H1 (cell line): ENCODE data around the gene ITLN1. TPM values are rescaled to one million over a fixed set of nuclear protein-coding genes. Genes with fewer than 3 reads are reported as not detected.

ENCODE experiments used
- CTCF ChIA-PET: fragments of 300-600 bp; sonication (Branson Sonifier 250); formaldehyde crosslinking; loops from one replicate; lab custom pipeline; 2021; ENCODE audit not compliant: partially characterized antibody; lab: Charles Lee
- POLR2A ChIA-PET: fragments of 300-600 bp; sonication (Branson Sonifier 250); formaldehyde crosslinking; loops from one replicate; lab custom pipeline; 2021; ENCODE audit warnings: inconsistent platforms; ENCODE audit not compliant: partially characterized antibody; lab: Charles Lee
- DNase-seq, 2 experiments: peaks; one replicate each; pipeline versions ENCODE4 v3.0.0 to v3.0.0-alpha.2; 2010 to 2022; ENCODE audit warnings: low spot score in 2 of 2, low read depth in 1 of 2, mixed read lengths in 1 of 2
- FAIRE-seq: peaks from 2 replicates; lab custom pipeline; 2011; peaks lifted over from hg19 to GRCh38; lab: Jason Lieb, UNC
- H2AFZ ChIP-seq: 2 replicates; pipeline ENCODE4 v1.8.1; 2012; ENCODE audit warnings: low read length, inconsistent platforms
- H2AK5ac ChIP-seq: 2 replicates; pipeline ENCODE4 v1.6.1; 2013; ENCODE audit warnings: low read depth, low read length
- H2BK120ac ChIP-seq: replicated peaks from 2 replicates; pipeline ENCODE3; 2013; ENCODE audit warnings: low read depth, low read length, inconsistent platforms
- H2BK12ac ChIP-seq: 2 replicates; pipeline ENCODE4 v1.6.1; 2013; ENCODE audit warnings: low read depth, low read length
- H2BK15ac ChIP-seq: 2 replicates; pipeline ENCODE4 v1.6.1; 2013; ENCODE audit warnings: low read length
- H2BK20ac ChIP-seq: 2 replicates; pipeline ENCODE4 v1.6.1; 2013; ENCODE audit warnings: low read length
- H2BK5ac ChIP-seq: 2 replicates; pipeline ENCODE4 v1.6.1; 2013; ENCODE audit warnings: low read depth, low read length
- H3K14ac ChIP-seq: 2 replicates; pipeline ENCODE4 v1.6.1; 2013; ENCODE audit warnings: inconsistent platforms; ENCODE audit not compliant: insufficient read length
- H3K18ac ChIP-seq: 2 replicates; pipeline ENCODE4 v1.6.1; 2013; ENCODE audit warnings: low read length; ENCODE audit errors: extremely low read depth
- H3K23ac ChIP-seq: 2 replicates; pipeline ENCODE4 v1.6.1; 2013; ENCODE audit warnings: inconsistent platforms; ENCODE audit not compliant: insufficient read length
- H3K23me2 ChIP-seq: 2 replicates; pipeline ENCODE4 v1.6.1; 2013; ENCODE audit warnings: low read depth, low read length
- H3K27ac ChIP-seq: 2 replicates; pipeline ENCODE4 v1.6.1; 2011; ENCODE audit warnings: low read depth, low read length, inconsistent platforms
- H3K27me3 ChIP-seq, 4 experiments: replicated peaks in 1 of 4; 1 replicate in 1 of 4; 2 replicates in 3 of 4; pipeline versions ENCODE4 v1.6.1 to v1.8.1; 2011 to 2013; ENCODE audit warnings: low read length in 3 of 4, mild to moderate bottlenecking in 3 of 4, inconsistent platforms in 2 of 4, mixed read lengths in 2 of 4, moderate library complexity in 1 of 4; ENCODE audit not compliant: control insufficient read depth in 3 of 4, insufficient read depth in 3 of 4; ENCODE audit errors: extremely low read depth in 1 of 4
- H3K36me3 ChIP-seq, 4 experiments: 2 replicates each; pipeline versions ENCODE4 v1.6.1 to v1.8.1; 2011 to 2013; ENCODE audit warnings: mild to moderate bottlenecking in 4 of 4, low read length in 3 of 4, moderate library complexity in 2 of 4, control low read depth in 1 of 4, inconsistent platforms in 1 of 4; ENCODE audit not compliant: insufficient read depth in 4 of 4, control insufficient read depth in 2 of 4
- H3K4ac ChIP-seq: replicated peaks from 2 replicates; pipeline ENCODE3; 2013; ENCODE audit warnings: low read length, low read depth, mixed read lengths, inconsistent platforms; ENCODE audit not compliant: insufficient read length
- H3K4me1 ChIP-seq, 4 experiments: replicated peaks in 1 of 4; 1 replicate in 1 of 4; 2 replicates in 3 of 4; pipeline versions ENCODE4 v1.6.1 to v1.8.1; 2011 to 2013; ENCODE audit warnings: low read length in 3 of 4, inconsistent platforms in 2 of 4, mixed read lengths in 1 of 4; ENCODE audit not compliant: insufficient read depth in 4 of 4, control insufficient read depth in 3 of 4
- H3K4me2 ChIP-seq, 2 experiments: 2 replicates each; pipeline versions ENCODE4 v1.6.1 to v1.8.1; 2011 to 2013; ENCODE audit warnings: low read depth in 2 of 2, low read length in 2 of 2, control low read depth in 1 of 2, inconsistent platforms in 1 of 2, mild to moderate bottlenecking in 1 of 2; ENCODE audit not compliant: insufficient read depth in 1 of 2
- H3K4me3 ChIP-seq, 4 experiments: fragments of 200-600, 300-600 bp in 1 of 4; sonication (generic), shearing (Covaris generic), sonication (Bioruptor Twin) in 1 of 4; 2 replicates each; pipeline versions ENCODE4 v1.5.1 to v1.8.1; 2011 to 2016; ENCODE audit warnings: low read length in 4 of 4, low read depth in 3 of 4, control low read depth in 2 of 4, inconsistent platforms in 2 of 4, mild to moderate bottlenecking in 2 of 4, mixed read lengths in 1 of 4, moderate library complexity in 1 of 4; ENCODE audit not compliant: insufficient read depth in 2 of 4; ENCODE audit errors: extremely low read depth in 1 of 4
- H3K56ac ChIP-seq: replicated peaks from 2 replicates; pipeline ENCODE3; 2013; ENCODE audit warnings: low read depth, mild to moderate bottlenecking, mixed read lengths, low read length, inconsistent platforms; ENCODE audit not compliant: insufficient read length
- H3K79me1 ChIP-seq: 2 replicates; pipeline ENCODE4 v1.6.1; 2013; ENCODE audit warnings: low read depth, low read length, control low read depth
- H3K79me2 ChIP-seq, 2 experiments: 2 replicates each; pipeline versions ENCODE4 v1.6.1 to v1.8.1; 2012 to 2013; ENCODE audit warnings: low read length in 2 of 2, mild to moderate bottlenecking in 2 of 2, inconsistent platforms in 1 of 2; ENCODE audit not compliant: insufficient read depth in 2 of 2, control insufficient read depth in 1 of 2
- H3K9ac ChIP-seq, 4 experiments: replicated peaks in 1 of 4; 1 replicate in 1 of 4; 2 replicates in 3 of 4; pipeline versions ENCODE4 v1.6.1 to v1.8.1; 2011 to 2013; ENCODE audit warnings: low read depth in 3 of 4, low read length in 3 of 4, control low read depth in 2 of 4, mild to moderate bottlenecking in 2 of 4, moderate library complexity in 2 of 4, inconsistent platforms in 1 of 4; ENCODE audit errors: extremely low read depth in 1 of 4
- H3K9me3 ChIP-seq, 2 experiments: 2 replicates each; pipeline versions ENCODE4 v1.6.1 to v1.8.1; 2012 to 2013; ENCODE audit warnings: mild to moderate bottlenecking in 2 of 2, moderate library complexity in 2 of 2, control low read depth in 1 of 2, inconsistent platforms in 1 of 2, low read depth in 1 of 2, low read length in 1 of 2, mixed read lengths in 1 of 2; ENCODE audit not compliant: insufficient read depth in 2 of 2
- H4K20me1 ChIP-seq, 2 experiments: replicated peaks in 1 of 2; 2 replicates each; pipeline versions ENCODE3 to v1.8.1; 2011 to 2013; ENCODE audit warnings: inconsistent platforms in 2 of 2, low read length in 2 of 2, mild to moderate bottlenecking in 1 of 2; ENCODE audit not compliant: insufficient read depth in 2 of 2, control insufficient read depth in 1 of 2
- H4K5ac ChIP-seq: 2 replicates; pipeline ENCODE4 v1.6.1; 2013; ENCODE audit warnings: low read length, low read depth, mixed read lengths, inconsistent platforms; ENCODE audit not compliant: insufficient read length
- H4K8ac ChIP-seq: 2 replicates; pipeline ENCODE4 v1.8.0; 2013; ENCODE audit warnings: mild to moderate bottlenecking, moderate library complexity, low read length, inconsistent platforms; ENCODE audit not compliant: insufficient read depth; ENCODE audit errors: extremely low read depth
- H4K91ac ChIP-seq: replicated peaks from 2 replicates; pipeline ENCODE3; 2013; ENCODE audit warnings: low read length, mixed read lengths, inconsistent platforms; ENCODE audit not compliant: insufficient read length
- BACH1 ChIP-seq: IDR thresholded peaks from 2 replicates; pipeline ENCODE4 v1.6.1; 2012; ENCODE audit warnings: low read length, improper control_type of control experiment
- CHD1 ChIP-seq: IDR thresholded peaks from 2 replicates; pipeline ENCODE4 v1.6.1; 2012; ENCODE audit warnings: low read depth, low read length, improper control_type of control experiment
- CREB1 ChIP-seq: IDR thresholded peaks from 2 replicates; pipeline ENCODE4 v1.6.1; 2012; ENCODE audit warnings: inconsistent platforms
- CTCF ChIP-seq, 3 experiments: IDR thresholded peaks; 1 replicate in 2 of 3; 2 replicates in 1 of 3; pipeline versions ENCODE4 v1.5.1 to v1.6.1; 2011; ENCODE audit warnings: low read length in 3 of 3, mild to moderate bottlenecking in 3 of 3, inconsistent platforms in 2 of 3, low read depth in 1 of 3, moderate library complexity in 1 of 3; ENCODE audit not compliant: insufficient read depth in 1 of 3; ENCODE audit errors: control extremely low read depth in 1 of 3
- EGR1 ChIP-seq: IDR thresholded peaks from 2 replicates; pipeline ENCODE4 v1.6.1; 2011; ENCODE audit warnings: low read depth, low read length, borderline replicate concordance
- GABPA ChIP-seq: IDR thresholded peaks from 2 replicates; pipeline ENCODE4 v1.6.1; 2011; ENCODE audit warnings: mild to moderate bottlenecking, low read length, moderate library complexity, borderline replicate concordance; ENCODE audit not compliant: insufficient read depth
- KDM4A ChIP-seq: IDR thresholded peaks from one replicate; pipeline ENCODE4 v1.7.1; 2012; ENCODE audit warnings: low read depth, mild to moderate bottlenecking, moderate library complexity, low read length, inconsistent platforms; ENCODE audit not compliant: severe bottlenecking
- MAFK ChIP-seq: IDR thresholded peaks from 2 replicates; pipeline ENCODE4 v1.6.1; 2012; ENCODE audit warnings: low read depth, mild to moderate bottlenecking, improper control_type of control experiment, low read length
- POLR2AphosphoS5 ChIP-seq: IDR thresholded peaks from 2 replicates; pipeline ENCODE4 v1.6.1; 2011; ENCODE audit warnings: low read depth, low read length
- POU5F1 ChIP-seq: IDR thresholded peaks from 2 replicates; pipeline ENCODE4 v1.6.1; 2011; ENCODE audit warnings: low read depth, mild to moderate bottlenecking, low read length, moderate library complexity
- RNF2 ChIP-seq: fragments of 200-900, 300-1000 bp; sonication (generic); IDR thresholded peaks from 2 replicates; pipeline ENCODE4 v1.7.1; 2016; ENCODE audit warnings: borderline replicate concordance, low read depth, mild to moderate bottlenecking, antibody characterized with exemption, low read length; ENCODE audit not compliant: poor library complexity, severe bottlenecking; ENCODE audit errors: missing control alignments
- SP1 ChIP-seq: IDR thresholded peaks from 2 replicates; pipeline ENCODE4 v1.6.1; 2011; ENCODE audit warnings: low read depth, low read length
- SP2 ChIP-seq: IDR thresholded peaks from 2 replicates; pipeline ENCODE4 v1.6.1; 2012; ENCODE audit warnings: mild to moderate bottlenecking, low read length, inconsistent platforms
- WGBS, 2 experiments: shearing (Covaris generic) in 1 of 2; methylation state at CpG; one replicate each; pipeline versions ENCODE4 v1.1.6 to v1.1.7; 2013 to 2015; ENCODE audit warnings: low lambda C conversion rate in 2 of 2, mixed read lengths in 2 of 2, inconsistent platforms in 1 of 2, low coverage in 1 of 2, missing lambda C conversion rate in 1 of 2; ENCODE audit not compliant: insufficient replicate concordance in 2 of 2, insufficient coverage in 1 of 2, insufficient read length in 1 of 2; ENCODE audit errors: extremely low coverage in 1 of 2, missing lambda C conversion rate in 1 of 2; 5-methylcytosine and 5-hydroxymethylcytosine counted together
- polyA plus RNA-seq, 7 experiments: library from polyadenylated mRNA; depleted of rRNA in 3 of 7; stranded (reverse) in 5 of 7; unstranded in 2 of 7; fragments of >200 nt in 5 of 7; fragments of 200-250 nt in 2 of 7; gene quantifications; 1 replicate in 5 of 7; 2 replicates in 1 of 7; 4 replicates in 1 of 7; pipeline versions ENCODE4 v1.2.1 to v1.2.3, GENCODE V29; 2011 to 2013; ENCODE audit warnings: missing spikeins in 2 of 7, mixed read lengths in 2 of 7
- total RNA-seq: library from RNA; stranded (reverse); fragmentation: NEBNext Ultra II Directional; extraction: Animal tissue kit (Norgen Biotek cat#: 25700); gene quantifications from 2 replicates; pipeline ENCODE4 v1.2.1, GENCODE V29; 2021

Gene ITLN1
- total and polyA plus RNA-seq, 2 of the 8 experiments (the other 6 are each of a cell fraction or from before 2014, with no cell fraction given), result not detected

DNA sequence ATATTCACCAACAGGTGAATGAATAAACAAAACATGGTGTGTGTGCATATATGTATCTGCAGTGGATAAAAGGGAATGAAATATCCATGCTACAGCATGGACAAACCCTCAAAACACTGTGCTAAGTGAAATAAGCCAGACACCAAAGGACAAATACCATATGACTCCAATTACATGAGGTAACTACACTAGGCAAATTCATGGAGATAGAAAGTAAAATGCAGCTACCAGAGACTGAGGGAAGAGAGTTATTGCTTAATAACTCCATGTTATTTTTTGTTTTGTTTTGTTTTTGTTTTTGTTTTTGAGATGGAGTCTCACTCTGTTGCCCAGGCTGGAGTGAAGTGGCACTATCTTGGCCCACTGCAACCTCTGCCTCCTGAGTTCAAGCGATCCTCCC is 2.4 kb downstream of the ITLN1 start:
- Histone ChIP-seq H2BK15ac (no peak overlapping the region), H2BK12ac (no peak overlapping the region), H4K5ac (no peak overlapping the region), H3K27ac (no peak overlapping the region), H3K4ac (no peak overlapping the region), H3K4me2 (no peak overlapping the region), H3K23me2 (no peaks in the 10 kb centered on the region), H4K20me1 (no peaks in the 10 kb centered on the region), H2AFZ (no peak overlapping the region), H2BK5ac (no peak overlapping the region), H3K4me3 (no peak overlapping the region), H3K4me1 (no peaks in the 10 kb centered on the region), H3K56ac (no peak overlapping the region), H4K8ac (no peak overlapping the region), H3K18ac (no peak overlapping the region), H3K9ac (no peak overlapping the region), H2AK5ac (no peak overlapping the region), H3K14ac (no peak overlapping the region), H4K91ac (no peak overlapping the region), H3K36me3 (no peaks in the 10 kb centered on the region), H2BK120ac (no peak overlapping the region), H2BK20ac (no peak overlapping the region), H3K79me1 (no peaks in the 10 kb centered on the region), H3K27me3 (no peaks in the 10 kb centered on the region), H3K23ac (no peak overlapping the region), H3K79me2 (no peaks in the 10 kb centered on the region), H3K9me3 (no peaks in the 10 kb centered on the region)
- 79% methylated on average over 1 of the region's 1 CpG; no CpG with 5 or more reads in 1 of the 2 experiments for WGBS, 2 experiments
- DNase-seq, result no peak
- CTCF ChIA-PET, result interaction anchor here (0.6 to 2.6 kb wide), 4 partner anchors 95 to 300 kb away, joined by 3 to 8 read pairs (median 4); no protein-coding TSS in a partner anchor
- no peak for FAIRE-seq
- POLR2A ChIA-PET, result no interaction called here
- TF ChIP-seq CHD1, result no peak
- no peak for TF ChIP-seq POU5F1
- no peak for TF ChIP-seq CTCF (IDR thresholded peaks at IDR 0.05; ENCODE audit: control extremely low read depth in 1 of 3, insufficient read depth in 1 of 3, low read depth in 1 of 3, low read length in 3 of 3)
- TF ChIP-seq MAFK, result no peak
- TF ChIP-seq RNF2, result no peak
- no peak for TF ChIP-seq SP2
- TF ChIP-seq GABPA, result no peak
- no peak for TF ChIP-seq POLR2AphosphoS5
- TF ChIP-seq EGR1, result no peak
- no peak for TF ChIP-seq BACH1
- no peak for TF ChIP-seq KDM4A
- no peak for TF ChIP-seq SP1
- no peak for TF ChIP-seq CREB1
